GM19035 (cell line): Measurements from ENCODE around the gene DUSP1.

Experiments used
- ATAC-seq: cut with Tn5 transposase; IDR thresholded peaks from one replicate; pipeline ENCODE4 v1.9.1; 2021; ENCODE audit not compliant: unreplicated experiment

Gene DUSP1

GRCh38 chr5:172726966-172727365 is 44.0 kb downstream of the DUSP1 start:
- no peak for ATAC-seq

- ATAC-seq, result no peak
Observed at GRCh38 chr5:172725785-172726184, 45.2 kb downstream of the DUSP1 start.

GRCh38 chr5:172725273-172725672 is 45.7 kb downstream of the DUSP1 start:
- ATAC-seq, result no peak

- ATAC-seq, result no peak
Observed at GRCh38 chr5:172724242-172725183, 46.5 kb downstream of the DUSP1 start.

GRCh38 chr5:172723508-172723907 is 47.5 kb downstream of the DUSP1 start:
- ATAC-seq, result no peak

- ATAC-seq, result no peak
Observed at GRCh38 chr5:172722327-172722815, 48.6 kb downstream of the DUSP1 start.

- no peak for ATAC-seq
Observed at GRCh38 chr5:172721455-172722326, 49.3 kb downstream of the DUSP1 start.

- ATAC-seq, result no peak
Observed at GRCh38 chr5:172720655-172721054, 50.3 kb downstream of the DUSP1 start.

- ATAC-seq, result no peak
Observed at GRCh38 chr5:172719211-172719610, 51.8 kb downstream of the DUSP1 start.

- no peak for ATAC-seq
Observed at GRCh38 chr5:172718527-172719114, 52.4 kb downstream of the DUSP1 start.
